Breast epithelium (tissue), 3 donors: ENCODE data around the gene PROX2.

ENCODE experiments used
- CTCF ChIP-seq, 3 donors: fragments of 450-650 bp; IDR thresholded peaks; one replicate each; pipeline ENCODE4 v1.5.1; 2016 to 2017; ENCODE audit warnings: antibody characterized with exemption in 3 of 3, mild to moderate bottlenecking in 3 of 3, moderate library complexity in 3 of 3
- POLR2A ChIP-seq: fragments of 450-650 bp; IDR thresholded peaks from one replicate; pipeline ENCODE4 v1.6.1; 2016; ENCODE audit warnings: antibody characterized with exemption, mild to moderate bottlenecking, moderate library complexity
- POLR2AphosphoS5 ChIP-seq, 3 donors: sonication (generic); formaldehyde crosslinking; IDR thresholded peaks; one replicate each; pipeline ENCODE4 v1.6.1; 2017; ENCODE audit warnings: antibody characterized with exemption in 3 of 3

- no peak for TF ChIP-seq CTCF (IDR thresholded peaks at IDR 0.05)
- no peak for TF ChIP-seq POLR2AphosphoS5 (IDR thresholded peaks at IDR 0.05)
- no peak for TF ChIP-seq POLR2A
These were observed 22.1 kb upstream of the PROX2 start for GRCh38 chr14:74898083-74898482.
